Astrocyte (in vitro differentiated cells and primary cell): ENCODE measurements around the gene OSBPL5. TPM values are rescaled to one million over a fixed set of nuclear protein-coding genes. Genes with fewer than 3 reads are reported as not detected.

Source experiments
- DNase-seq: peaks from one replicate; pipeline ENCODE4 v3.0.0-alpha.2; 2010; ENCODE audit warnings: low read depth
- FAIRE-seq: peaks from 2 replicates; lab custom pipeline; 2011; peaks lifted over from hg19 to GRCh38; lab: Jason Lieb, UNC
- H2AFZ ChIP-seq: 2 replicates; pipeline ENCODE4 v1.6.0; 2012; ENCODE audit warnings: low read depth, low read length, inconsistent platforms
- H3K27ac ChIP-seq: 2 replicates; pipeline ENCODE4 v1.5.1; 2011; ENCODE audit warnings: low read depth, low read length, inconsistent platforms
- H3K27me3 ChIP-seq: 2 replicates; pipeline ENCODE4 v1.6.0; 2011; ENCODE audit warnings: low read length, inconsistent platforms; ENCODE audit not compliant: insufficient read depth
- H3K36me3 ChIP-seq: 2 replicates; pipeline ENCODE4 v1.5.1; 2011; ENCODE audit warnings: low read length, inconsistent platforms; ENCODE audit not compliant: insufficient read depth
- H3K4me1 ChIP-seq: 2 replicates; pipeline ENCODE4 v1.5.1; 2011; ENCODE audit warnings: low read length, inconsistent platforms; ENCODE audit not compliant: insufficient read depth
- H3K4me2 ChIP-seq: 2 replicates; pipeline ENCODE4 v1.6.0; 2012; ENCODE audit warnings: low read length, inconsistent platforms
- H3K4me3 ChIP-seq: 2 replicates; pipeline ENCODE4 v1.5.1; 2011; ENCODE audit warnings: low read depth, mild to moderate bottlenecking, low read length, inconsistent platforms; ENCODE audit not compliant: insufficient read depth
- H3K79me2 ChIP-seq: 2 replicates; pipeline ENCODE4 v1.6.0; 2012; ENCODE audit warnings: mild to moderate bottlenecking, low read length, inconsistent platforms; ENCODE audit not compliant: insufficient read depth
- H3K9ac ChIP-seq: 2 replicates; pipeline ENCODE4 v1.6.0; 2012; ENCODE audit warnings: mild to moderate bottlenecking, low read length, inconsistent platforms
- H3K9me3 ChIP-seq: 2 replicates; pipeline ENCODE4 v1.5.1; 2012; ENCODE audit warnings: low read depth, mild to moderate bottlenecking, low read length, inconsistent platforms; ENCODE audit not compliant: insufficient read depth
- H4K20me1 ChIP-seq: 2 replicates; pipeline ENCODE4 v1.6.0; 2012; ENCODE audit warnings: low read length, inconsistent platforms; ENCODE audit not compliant: insufficient read depth
- H3K27ac Mint-ChIP-seq: one replicate; pipeline ENCODE4 v1.8.0; 2021; ENCODE audit warnings: mild to moderate bottlenecking, mixed read lengths; ENCODE audit not compliant: unreplicated experiment
- H3K27me3 Mint-ChIP-seq: one replicate; pipeline ENCODE4 v1.8.0; 2021; ENCODE audit warnings: low read depth, mixed read lengths; ENCODE audit not compliant: unreplicated experiment
- H3K36me3 Mint-ChIP-seq: one replicate; pipeline ENCODE4 v1.8.0; 2021; ENCODE audit warnings: low read depth, mixed read lengths; ENCODE audit not compliant: unreplicated experiment
- H3K4me1 Mint-ChIP-seq: one replicate; pipeline ENCODE4 v1.8.0; 2021; ENCODE audit warnings: low read depth, mixed read lengths; ENCODE audit not compliant: unreplicated experiment
- H3K4me3 Mint-ChIP-seq: one replicate; pipeline ENCODE4 v1.8.0; 2021; ENCODE audit warnings: mild to moderate bottlenecking, moderate library complexity, mixed read lengths; ENCODE audit not compliant: unreplicated experiment
- H3K9me3 Mint-ChIP-seq: one replicate; pipeline ENCODE4 v1.8.0; 2021; ENCODE audit warnings: mild to moderate bottlenecking, mixed read lengths; ENCODE audit not compliant: unreplicated experiment
- CTCF ChIP-seq: IDR thresholded peaks from 2 replicates; pipeline ENCODE4 v1.5.1; 2011; ENCODE audit warnings: low read depth, mild to moderate bottlenecking, inconsistent platforms, low read length, moderate library complexity; ENCODE audit not compliant: insufficient read depth
- EZH2 ChIP-seq: IDR thresholded peaks from 2 replicates; pipeline ENCODE4 v1.6.1; 2012; ENCODE audit warnings: mild to moderate bottlenecking, low read length, inconsistent platforms; ENCODE audit not compliant: insufficient read depth
- total RNA-seq: library from RNA; stranded (reverse); gene quantifications from 2 replicates; pipeline ENCODE4 v1.2.1, GENCODE V29; 2021

OSBPL5 gene
- total RNA-seq, 1 donor from 2014 or later = 29.0 TPM

GRCh38 chr11:3139481-3140290 is 25.4 kb downstream of the OSBPL5 start:
- Histone ChIP-seq H3K4me3 (no peak overlapping the region), H3K9ac (no peak overlapping the region), H4K20me1 (peaks cover 94% of the 10 kb centered on the region), H3K27ac (no peak overlapping the region), H2AFZ (no peak overlapping the region), H3K9me3 (no peaks in the 10 kb centered on the region), H3K27me3 (no peaks in the 10 kb centered on the region), H3K4me2 (no peak overlapping the region), H3K79me2 (peaks cover 25% of the 10 kb centered on the region), H3K36me3 (no peaks in the 10 kb centered on the region), H3K4me1 (no peaks in the 10 kb centered on the region)
- DNase-seq (no peak), FAIRE-seq (no peak)
- H3K4me3 Mint-ChIP-seq = no peak overlapping the region
- H3K4me1 Mint-ChIP-seq = no peaks in the 10 kb centered on the region
- H3K27ac Mint-ChIP-seq = no peak overlapping the region
- no peaks in the 10 kb centered on the region for H3K9me3 Mint-ChIP-seq
- peaks cover 14% of the 10 kb centered on the region for H3K36me3 Mint-ChIP-seq
- H3K27me3 Mint-ChIP-seq = no peaks in the 10 kb centered on the region
- TF ChIP-seq CTCF = no peak
- TF ChIP-seq EZH2 = no peak

- Mint-ChIP-seq H3K4me1 (no peaks in the 10 kb centered on the region), H3K4me3 (no peak overlapping the region), H3K27me3 (no peaks in the 10 kb centered on the region), H3K9me3 (no peaks in the 10 kb centered on the region), H3K27ac (no peak overlapping the region), H3K36me3 (peaks cover 11% of the 10 kb centered on the region)
- H3K4me1 ChIP-seq = no peaks in the 10 kb centered on the region
- no peak overlapping the region for H2AFZ ChIP-seq
- no peak for FAIRE-seq
- H3K4me2 ChIP-seq = no peak overlapping the region
- no peaks in the 10 kb centered on the region for H3K27me3 ChIP-seq
- peaks cover 22% of the 10 kb centered on the region for H3K79me2 ChIP-seq
- no peak overlapping the region for H3K27ac ChIP-seq
- H3K9ac ChIP-seq = no peak overlapping the region
- DNase-seq = no peak
- H3K9me3 ChIP-seq = no peaks in the 10 kb centered on the region
- H3K4me3 ChIP-seq = no peak overlapping the region
- H3K36me3 ChIP-seq = no peaks in the 10 kb centered on the region
- H4K20me1 ChIP-seq = peaks cover 94% of the 10 kb centered on the region
- no peak for TF ChIP-seq CTCF
Observed at GRCh38 chr11:3139086-3139440, 26.0 kb downstream of the OSBPL5 start.
